H9 (cell line): ENCODE measurements around the gene C1orf159. TPM values are rescaled to one million over a fixed set of nuclear protein-coding genes. Genes with fewer than 3 reads are reported as not detected.

Source experiments
- DNase-seq: peaks from one replicate; pipeline ENCODE4 v3.0.0-alpha.2; 2017
- H2AFZ ChIP-seq: one replicate; pipeline ENCODE4 v1.6.1; 2013; ENCODE audit warnings: mild to moderate bottlenecking, low read length, control low read depth, moderate library complexity
- H2AK5ac ChIP-seq: 2 replicates; pipeline ENCODE4 v1.6.1; 2013; ENCODE audit warnings: low read length, control low read depth, mixed read lengths; ENCODE audit not compliant: insufficient read length
- H2BK120ac ChIP-seq: one replicate; pipeline ENCODE4 v1.6.1; 2013; ENCODE audit warnings: low read depth, mild to moderate bottlenecking, low read length, control low read depth, inconsistent platforms; ENCODE audit not compliant: poor library complexity, severe bottlenecking
- H2BK12ac ChIP-seq: 2 replicates; pipeline ENCODE4 v1.6.1; 2013; ENCODE audit warnings: low read length, control low read depth, mixed read lengths, low read depth; ENCODE audit not compliant: insufficient read length
- H2BK15ac ChIP-seq: 2 replicates; pipeline ENCODE4 v1.6.1; 2013; ENCODE audit warnings: low read depth, low read length, control low read depth
- H2BK20ac ChIP-seq: one replicate; pipeline ENCODE4 v1.6.1; 2013; ENCODE audit warnings: low read depth, mild to moderate bottlenecking, low read length, control low read depth, inconsistent platforms; ENCODE audit not compliant: poor library complexity, severe bottlenecking
- H2BK5ac ChIP-seq: 2 replicates; pipeline ENCODE4 v1.6.1; 2013; ENCODE audit warnings: low read length, control low read depth, mixed read lengths; ENCODE audit not compliant: insufficient read length
- H3K14ac ChIP-seq: 2 replicates; pipeline ENCODE4 v1.6.1; 2013; ENCODE audit warnings: low read length, control low read depth; ENCODE audit not compliant: insufficient read depth
- H3K18ac ChIP-seq: 2 replicates; pipeline ENCODE4 v1.6.1; 2013; ENCODE audit warnings: low read depth, mild to moderate bottlenecking, mixed read lengths, low read length, control low read depth; ENCODE audit not compliant: insufficient read length
- H3K23ac ChIP-seq: 2 replicates; pipeline ENCODE4 v1.6.1; 2013; ENCODE audit warnings: low read length, control low read depth, mixed read lengths, low read depth; ENCODE audit not compliant: insufficient read length
- H3K23me2 ChIP-seq: 2 replicates; pipeline ENCODE4 v1.6.1; 2013; ENCODE audit warnings: low read depth, mild to moderate bottlenecking, mixed read lengths, low read length, control low read depth; ENCODE audit not compliant: insufficient read length, poor library complexity, severe bottlenecking
- H3K27ac ChIP-seq: 2 replicates; pipeline ENCODE4 v1.5.1; 2013; ENCODE audit warnings: low read length, control low read depth, mixed read lengths, low read depth; ENCODE audit not compliant: insufficient read length
- H3K27me3 ChIP-seq: 2 replicates; pipeline ENCODE4 v1.6.1; 2013; ENCODE audit warnings: low read length, control low read depth, inconsistent platforms; ENCODE audit not compliant: insufficient read depth
- H3K4ac ChIP-seq: 2 replicates; pipeline ENCODE4 v1.6.1; 2013; ENCODE audit warnings: low read depth, mild to moderate bottlenecking, control low read depth, inconsistent platforms, low read length, moderate library complexity
- H3K4me1 ChIP-seq: 2 replicates; pipeline ENCODE4 v1.6.1; 2013; ENCODE audit warnings: low read length, control low read depth, inconsistent platforms; ENCODE audit not compliant: insufficient read depth
- H3K4me2 ChIP-seq: 2 replicates; pipeline ENCODE4 v1.6.1; 2013; ENCODE audit warnings: low read length, control low read depth, mixed read lengths; ENCODE audit not compliant: insufficient read length, insufficient read depth
- H3K56ac ChIP-seq: 2 replicates; pipeline ENCODE4 v1.6.1; 2013; ENCODE audit warnings: low read depth, mild to moderate bottlenecking, mixed read lengths, low read length, control low read depth; ENCODE audit not compliant: insufficient read length
- H3K79me1 ChIP-seq: 2 replicates; pipeline ENCODE4 v1.6.1; 2013; ENCODE audit warnings: low read depth, mild to moderate bottlenecking, moderate library complexity, low read length, control low read depth, inconsistent platforms; ENCODE audit not compliant: insufficient read depth, poor library complexity, severe bottlenecking
- H3K79me2 ChIP-seq: 2 replicates; pipeline ENCODE4 v1.6.1; 2013; ENCODE audit warnings: low read length, control low read depth, inconsistent platforms; ENCODE audit not compliant: insufficient read depth
- H3K9ac ChIP-seq: 2 replicates; pipeline ENCODE4 v1.6.1; 2013; ENCODE audit warnings: low read length, control low read depth, mixed read lengths; ENCODE audit not compliant: insufficient read length; ENCODE audit errors: extremely low read depth
- H3K9me3 ChIP-seq: one replicate; pipeline ENCODE4 v1.6.1; 2013; ENCODE audit warnings: low read depth, low read length, inconsistent platforms; ENCODE audit not compliant: control insufficient read depth
- H3T11ph ChIP-seq: one replicate; pipeline ENCODE4 v1.6.1; 2013; ENCODE audit warnings: mild to moderate bottlenecking, low read length, control low read depth, inconsistent platforms
- H4K20me1 ChIP-seq: one replicate; pipeline ENCODE4 v1.6.1; 2013; ENCODE audit not compliant: control insufficient read depth, insufficient read length, insufficient read depth
- H4K5ac ChIP-seq: 2 replicates; pipeline ENCODE4 v1.6.1; 2013; ENCODE audit warnings: low read depth, mild to moderate bottlenecking, mixed read lengths, low read length, control low read depth; ENCODE audit not compliant: insufficient read length
- H4K8ac ChIP-seq: replicated peaks from 2 replicates; pipeline ENCODE4 v1.6.1; 2013; ENCODE audit warnings: low read length, control low read depth, mixed read lengths, low read depth; ENCODE audit not compliant: insufficient read length
- H4K91ac ChIP-seq: 2 replicates; pipeline ENCODE4 v1.6.1; 2013; ENCODE audit warnings: low read depth, mild to moderate bottlenecking, moderate library complexity, mixed read lengths, low read length, control low read depth; ENCODE audit not compliant: insufficient read length
- H3K27ac Mint-ChIP-seq, 3 experiments: 2 replicates in 2 of 3; 3 replicates in 1 of 3; pipeline ENCODE4 v1.8.0; 2020 to 2021; ENCODE audit warnings: mixed read lengths in 3 of 3, mild to moderate bottlenecking in 1 of 3, moderate library complexity in 1 of 3
- H3K27me3 Mint-ChIP-seq: 2 replicates; pipeline ENCODE4 v1.8.0; 2021; ENCODE audit warnings: low read depth, mild to moderate bottlenecking, moderate library complexity, mixed read lengths
- H3K36me3 Mint-ChIP-seq, 3 experiments: 2 replicates in 2 of 3; 3 replicates in 1 of 3; pipeline ENCODE4 v1.8.0; 2020 to 2021; ENCODE audit warnings: low read depth in 3 of 3, mixed read lengths in 3 of 3; ENCODE audit not compliant: insufficient read depth in 1 of 3
- H3K4me1 Mint-ChIP-seq, 2 experiments: 2 replicates each; pipeline ENCODE4 v1.8.0; 2020; ENCODE audit warnings: mixed read lengths in 2 of 2
- H3K4me3 Mint-ChIP-seq, 2 experiments: 2 replicates in 1 of 2; 3 replicates in 1 of 2; pipeline ENCODE4 v1.8.0; 2020 to 2021; ENCODE audit warnings: mild to moderate bottlenecking in 2 of 2, mixed read lengths in 2 of 2, moderate library complexity in 1 of 2
- H3K9me3 Mint-ChIP-seq, 2 experiments: 2 replicates in 1 of 2; 3 replicates in 1 of 2; pipeline ENCODE4 v1.8.0; 2020; ENCODE audit warnings: mild to moderate bottlenecking in 2 of 2, mixed read lengths in 2 of 2, moderate library complexity in 1 of 2
- WGBS: extraction: QIAGEN DNeasy Blood & Tissue Kit; methylation state at CpG from one replicate; pipeline ENCODE4 v1.1.7; 2013; ENCODE audit warnings: missing lambda C conversion rate, low lambda C conversion rate, mixed read lengths; ENCODE audit not compliant: insufficient read length; ENCODE audit errors: extremely low coverage; 5-methylcytosine and 5-hydroxymethylcytosine counted together
- total RNA-seq: library from RNA; stranded (reverse); gene quantifications from 2 replicates; pipeline ENCODE4 v1.2.1, GENCODE V29; 2021
- TF ChIP-seq, protein P1 (sequence below): fragments of 200-600 bp; sonication (generic); conservative IDR thresholded peaks from 3 replicates; pipeline ENCODE4 v1.8.0; 2021; ENCODE audit warnings: antibody characterized with exemption, mild to moderate bottlenecking

Gene C1orf159
- total RNA-seq, 1 experiment from 2014 or later, result 12.3 TPM

- no peak for DNase-seq
- Histone ChIP-seq H3T11ph (no peak overlapping the region), H3K23ac (no peak overlapping the region), H3K18ac (no peak overlapping the region), H3K9ac (no peak overlapping the region), H2BK120ac (no peak overlapping the region), H3K27ac (no peak overlapping the region), H2BK5ac (no peak overlapping the region), H3K56ac (no peak overlapping the region), H3K4ac (no peak overlapping the region), H3K23me2 (no peaks in the 10 kb centered on the region), H4K5ac (no peak overlapping the region), H2AFZ (no peak overlapping the region), H2BK12ac (no peak overlapping the region), H3K79me1 (no peaks in the 10 kb centered on the region), H3K4me2 (no peak overlapping the region), H3K14ac (no peak overlapping the region), H4K8ac (no peak overlapping the region), H2BK15ac (no peak overlapping the region), H4K20me1 (no peaks in the 10 kb centered on the region), H3K79me2 (no peaks in the 10 kb centered on the region), H2BK20ac (no peak overlapping the region), H3K4me1 (no peaks in the 10 kb centered on the region), H2AK5ac (no peak overlapping the region), H4K91ac (no peak overlapping the region), H3K27me3 (no peaks in the 10 kb centered on the region), H3K9me3 (no peaks in the 10 kb centered on the region)
- WGBS, result no CpG with 5 or more reads among the region's 7 CpGs
- no peak overlapping the region for H3K4me3 Mint-ChIP-seq
- H3K27me3 Mint-ChIP-seq, result peaks cover 27% of the 10 kb centered on the region
- no peaks in the 10 kb centered on the region for H3K4me1 Mint-ChIP-seq
- H3K9me3 Mint-ChIP-seq, result peaks cover 14 to 39% of the 10 kb centered on the region in 2 experiments; a peak in 4 of 5 replicates
- H3K27ac Mint-ChIP-seq, result no peak overlapping the region
- TF ChIP-seq, protein P1, sequence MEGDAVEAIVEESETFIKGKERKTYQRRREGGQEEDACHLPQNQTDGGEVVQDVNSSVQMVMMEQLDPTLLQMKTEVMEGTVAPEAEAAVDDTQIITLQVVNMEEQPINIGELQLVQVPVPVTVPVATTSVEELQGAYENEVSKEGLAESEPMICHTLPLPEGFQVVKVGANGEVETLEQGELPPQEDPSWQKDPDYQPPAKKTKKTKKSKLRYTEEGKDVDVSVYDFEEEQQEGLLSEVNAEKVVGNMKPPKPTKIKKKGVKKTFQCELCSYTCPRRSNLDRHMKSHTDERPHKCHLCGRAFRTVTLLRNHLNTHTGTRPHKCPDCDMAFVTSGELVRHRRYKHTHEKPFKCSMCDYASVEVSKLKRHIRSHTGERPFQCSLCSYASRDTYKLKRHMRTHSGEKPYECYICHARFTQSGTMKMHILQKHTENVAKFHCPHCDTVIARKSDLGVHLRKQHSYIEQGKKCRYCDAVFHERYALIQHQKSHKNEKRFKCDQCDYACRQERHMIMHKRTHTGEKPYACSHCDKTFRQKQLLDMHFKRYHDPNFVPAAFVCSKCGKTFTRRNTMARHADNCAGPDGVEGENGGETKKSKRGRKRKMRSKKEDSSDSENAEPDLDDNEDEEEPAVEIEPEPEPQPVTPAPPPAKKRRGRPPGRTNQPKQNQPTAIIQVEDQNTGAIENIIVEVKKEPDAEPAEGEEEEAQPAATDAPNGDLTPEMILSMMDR, result no peak
- H3K36me3 Mint-ChIP-seq, result peaks cover 0 to 17% (median 0%) of the 10 kb centered on the region in 3 experiments; a peak in 4 of 7 replicates
These were observed 20.9 kb downstream of the C1orf159 start for GRCh38 chr1:1094981-1095380.
